HEK293 (cell line): ENCODE data around the gene ALDH16A1.

Source experiments
- CTCF ChIP-seq: fragments of 450-650 bp; formaldehyde crosslinking; IDR thresholded peaks from 2 replicates; pipeline ENCODE4 v1.5.1; 2016; ENCODE audit warnings: missing biosample characterization, missing genetic modification characterization
- REST ChIP-seq: fragments of 450-650 bp; formaldehyde crosslinking; IDR thresholded peaks from 2 replicates; pipeline ENCODE4 v1.5.1; 2016; ENCODE audit warnings: missing biosample characterization, missing genetic modification characterization
- ZNF2 ChIP-seq: fragments of 450-650 bp; formaldehyde crosslinking; IDR thresholded peaks from 2 replicates; pipeline ENCODE4 v1.5.1; 2016; ENCODE audit warnings: missing biosample characterization, missing genetic modification characterization
- ZNF391 ChIP-seq: fragments of 450-650 bp; formaldehyde crosslinking; IDR thresholded peaks from 2 replicates; pipeline ENCODE4 v1.5.1; 2016; ENCODE audit warnings: low read depth, missing biosample characterization, missing genetic modification characterization, borderline replicate concordance
- ZNF670 ChIP-seq: fragments of 450-650 bp; formaldehyde crosslinking; IDR thresholded peaks from 2 replicates; pipeline ENCODE4 v1.5.1; 2016; ENCODE audit warnings: missing biosample characterization, missing genetic modification characterization, low read depth
- ZXDB ChIP-seq: fragments of 450-650 bp; formaldehyde crosslinking; IDR thresholded peaks from 2 replicates; pipeline ENCODE4 v1.5.1; 2016; ENCODE audit warnings: missing biosample characterization, missing genetic modification characterization

- no peak for TF ChIP-seq REST (tag by site-specific recombination)
- no peak for TF ChIP-seq CTCF (tag by site-specific recombination)
- TF ChIP-seq ZNF391: no peak
- no peak for TF ChIP-seq ZNF2
- TF ChIP-seq ZXDB: no peak
- no peak for TF ChIP-seq ZNF670 (tag by site-specific recombination)
These were observed 45.5 kb upstream of the ALDH16A1 start for GRCh38 chr19:49407482-49408015.
